Activated naive CD8-positive, alpha-beta T cell treated with anti-CD3 and anti-CD28 coated beads, Interleukin-2, amount 50 U/mL, for 24 hours (primary cell): Measurements from ENCODE around the gene CFC1B.
A peak's percentile ranks its signal among the peaks of the same experiment; 100 is the strongest.
"Not testable (repeated sequence)": the region's sequence is repeated elsewhere in the genome, so short reads cannot be mapped to it uniquely, and the experiment has no call there.

ENCODE experiments used
- ATAC-seq: fragments of 150-1000 bp; cut with Tn5 transposase; one replicate; pipeline ENCODE4 v1.10.0; 2021
- DNase-seq: peaks from one replicate; pipeline ENCODE4 v3.0.0; 2021
- H3K27ac Mint-ChIP-seq: one replicate; pipeline ENCODE4 v1.8.0; 2021; ENCODE audit warnings: mild to moderate bottlenecking, mixed read lengths
- H3K27me3 Mint-ChIP-seq: one replicate; pipeline ENCODE4 v1.8.0; 2021; ENCODE audit warnings: mixed read lengths
- H3K36me3 Mint-ChIP-seq: one replicate; pipeline ENCODE4 v1.8.0; 2021; ENCODE audit warnings: low read depth, mixed read lengths
- H3K4me1 Mint-ChIP-seq: one replicate; pipeline ENCODE4 v1.8.0; 2021; ENCODE audit warnings: mixed read lengths
- H3K4me3 Mint-ChIP-seq: one replicate; pipeline ENCODE4 v1.8.0; 2021; ENCODE audit warnings: mild to moderate bottlenecking, moderate library complexity, mixed read lengths
- H3K9me3 Mint-ChIP-seq: one replicate; pipeline ENCODE4 v1.8.0; 2021; ENCODE audit warnings: mixed read lengths

Gene CFC1B

DNA sequence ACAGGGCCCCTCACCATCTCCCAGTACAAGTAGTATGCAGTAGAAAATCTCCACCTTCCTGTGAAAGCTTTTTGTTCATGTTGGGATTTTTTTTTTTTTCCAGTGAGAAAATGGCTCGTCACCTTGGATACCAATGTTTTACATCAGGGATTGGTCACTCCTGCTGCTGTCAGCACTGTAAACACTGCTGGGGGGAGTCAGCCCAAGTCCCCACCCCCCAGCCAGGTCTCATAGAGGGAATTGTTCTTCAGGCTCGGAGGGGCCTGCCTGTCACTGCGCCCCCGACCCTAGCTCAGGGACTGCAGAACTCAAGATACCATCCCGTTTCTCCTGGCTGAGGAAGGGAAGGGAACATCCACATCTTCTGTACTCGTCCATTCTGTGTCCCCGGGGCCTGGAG is at the start of gene CFC1B:
Gene CFC1B (plus strand): TSS at position 231 of the 400 bp plus-strand sequence. CDS start 263 bp downstream, outside the sequence.
- H3K4me1 Mint-ChIP-seq, H3K27me3 Mint-ChIP-seq, H3K27ac Mint-ChIP-seq, H3K36me3 Mint-ChIP-seq, DNase-seq, ATAC-seq, H3K9me3 Mint-ChIP-seq, H3K4me3 Mint-ChIP-seq: not testable (repeated sequence)

DNA sequence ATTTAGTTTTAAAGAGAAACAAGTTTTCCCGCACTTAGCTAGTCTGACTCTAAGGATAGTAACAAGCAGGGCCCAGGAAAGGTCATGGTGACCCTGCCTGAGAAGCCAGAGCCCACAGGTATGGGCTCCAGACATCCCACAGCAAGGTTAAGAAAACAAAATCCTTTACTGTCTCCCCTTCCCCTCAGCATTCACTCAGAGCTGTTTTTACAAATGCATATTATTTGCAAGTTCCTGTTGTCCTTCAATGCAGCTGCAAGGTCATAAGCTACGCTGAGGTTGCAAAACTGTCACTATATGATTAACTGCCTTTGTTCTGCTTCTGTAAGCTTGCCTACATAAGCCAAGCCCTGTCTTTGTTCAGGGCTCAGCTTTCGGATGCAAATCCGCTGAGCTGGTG is 29.9 kb upstream of the CFC1B start:
- not testable (repeated sequence) for H3K27me3 Mint-ChIP-seq, ATAC-seq, H3K4me1 Mint-ChIP-seq, DNase-seq, H3K4me3 Mint-ChIP-seq, H3K27ac Mint-ChIP-seq, H3K36me3 Mint-ChIP-seq, H3K9me3 Mint-ChIP-seq

GRCh38 chr2:130509228-130509627 is 11.8 kb upstream of the CFC1B start, which contains the start of gene POTEI:
Gene POTEI (minus strand): TSS chr2:130509328. CDS start chr2:130509235, 93 bp downstream.
- ATAC-seq, H3K27me3 Mint-ChIP-seq, H3K9me3 Mint-ChIP-seq, H3K4me1 Mint-ChIP-seq, H3K27ac Mint-ChIP-seq, DNase-seq, H3K4me3 Mint-ChIP-seq, H3K36me3 Mint-ChIP-seq: not testable (repeated sequence)

GRCh38 chr2:130510807-130511746 is 9.9 kb upstream of the CFC1B start:
- not testable (repeated sequence) for H3K27ac Mint-ChIP-seq, H3K4me1 Mint-ChIP-seq, H3K9me3 Mint-ChIP-seq, DNase-seq, ATAC-seq, H3K4me3 Mint-ChIP-seq, H3K36me3 Mint-ChIP-seq, H3K27me3 Mint-ChIP-seq

DNA sequence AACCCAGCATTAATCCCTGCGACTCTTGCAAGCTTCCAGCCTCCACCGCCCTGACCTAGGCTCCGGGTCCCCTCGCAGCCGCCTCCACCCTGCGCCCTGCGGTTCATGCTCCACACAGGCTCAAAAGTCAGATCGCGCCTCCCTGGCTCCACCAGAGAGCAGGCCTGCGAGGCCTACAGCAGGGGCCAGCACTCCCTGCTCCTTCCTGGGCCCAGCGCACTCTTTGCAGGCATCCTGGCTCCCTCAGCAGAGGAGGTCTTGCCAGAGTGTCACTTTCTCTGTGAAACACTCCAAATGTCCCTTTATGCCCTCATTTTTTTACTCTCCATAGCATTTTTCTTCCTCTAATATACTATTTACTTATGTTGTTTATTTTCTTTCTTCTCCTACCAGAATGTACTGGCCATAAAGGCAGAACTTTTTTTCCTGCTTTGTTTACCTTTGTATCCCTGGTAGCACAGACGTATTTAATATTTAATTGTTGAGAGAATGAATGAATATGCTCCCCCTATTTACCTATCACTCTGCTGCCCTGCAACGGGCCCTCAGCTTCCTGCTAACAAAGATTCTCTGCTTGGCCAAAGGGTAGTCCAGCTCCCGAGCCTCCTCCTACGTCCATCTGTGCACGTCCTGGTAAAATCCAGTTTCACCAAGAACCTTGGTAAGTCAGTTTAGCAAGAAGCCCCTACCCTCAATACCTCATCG is 9.1 kb upstream of the CFC1B start:
- not testable (repeated sequence) for H3K27ac Mint-ChIP-seq, H3K9me3 Mint-ChIP-seq, H3K36me3 Mint-ChIP-seq, H3K4me1 Mint-ChIP-seq, H3K27me3 Mint-ChIP-seq, H3K4me3 Mint-ChIP-seq, ATAC-seq, DNase-seq

DNA sequence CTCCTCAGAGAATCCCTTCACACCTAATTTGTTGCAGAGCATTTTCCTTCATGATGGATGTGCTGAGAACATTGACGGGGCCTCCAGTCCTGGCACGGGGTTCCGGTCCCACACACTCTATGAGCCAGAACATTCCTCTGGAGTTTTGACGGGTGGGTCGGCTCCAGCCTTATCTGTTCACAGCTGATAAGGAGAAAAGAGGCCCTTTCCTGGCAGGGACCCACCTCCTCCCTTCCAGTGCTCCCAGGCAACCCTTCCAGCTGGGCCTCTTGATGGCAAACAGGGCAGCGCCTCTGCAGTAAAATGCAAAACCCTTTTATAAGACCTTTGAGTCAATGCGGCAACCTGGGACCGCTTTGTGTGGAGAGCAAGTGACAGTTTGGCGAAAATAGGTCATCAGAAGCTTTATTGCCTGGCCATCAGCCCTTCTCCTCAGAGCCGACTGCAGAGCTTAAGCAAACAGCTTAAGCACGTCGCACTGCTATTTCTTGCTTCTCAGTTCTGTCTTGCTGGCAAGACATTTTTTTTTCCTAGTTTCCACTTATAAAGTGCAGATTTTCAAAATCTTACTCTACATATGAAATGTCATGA is 2.4 kb upstream of the CFC1B start:
- H3K4me3 Mint-ChIP-seq, ATAC-seq, H3K27me3 Mint-ChIP-seq, H3K36me3 Mint-ChIP-seq, DNase-seq, H3K27ac Mint-ChIP-seq, H3K4me1 Mint-ChIP-seq, H3K9me3 Mint-ChIP-seq: not testable (repeated sequence)

DNA sequence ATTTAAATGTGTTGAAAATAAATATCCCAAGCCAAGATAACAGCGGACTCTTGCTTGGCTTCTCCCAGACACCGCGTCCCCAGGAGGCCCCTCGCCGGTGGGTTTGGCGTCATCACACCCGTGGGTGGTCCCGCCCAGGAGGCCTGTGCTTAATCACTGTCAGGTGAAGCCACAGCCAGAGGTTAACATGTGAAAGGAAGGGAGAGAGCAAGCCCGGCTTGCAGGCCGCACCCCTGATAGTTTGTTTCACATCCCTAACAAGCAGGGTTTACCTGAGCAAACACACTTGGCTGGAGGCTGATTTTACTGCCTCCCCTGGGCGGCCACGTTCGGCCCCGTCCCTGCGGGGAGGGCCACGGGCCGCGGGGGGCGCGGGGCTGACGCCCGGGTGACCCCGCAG is 1.4 kb downstream of the CFC1B start:
- not testable (repeated sequence) for H3K4me1 Mint-ChIP-seq, H3K4me3 Mint-ChIP-seq, H3K36me3 Mint-ChIP-seq, DNase-seq, H3K27me3 Mint-ChIP-seq, H3K9me3 Mint-ChIP-seq, H3K27ac Mint-ChIP-seq
- peak; percentile 20 for ATAC-seq

DNA sequence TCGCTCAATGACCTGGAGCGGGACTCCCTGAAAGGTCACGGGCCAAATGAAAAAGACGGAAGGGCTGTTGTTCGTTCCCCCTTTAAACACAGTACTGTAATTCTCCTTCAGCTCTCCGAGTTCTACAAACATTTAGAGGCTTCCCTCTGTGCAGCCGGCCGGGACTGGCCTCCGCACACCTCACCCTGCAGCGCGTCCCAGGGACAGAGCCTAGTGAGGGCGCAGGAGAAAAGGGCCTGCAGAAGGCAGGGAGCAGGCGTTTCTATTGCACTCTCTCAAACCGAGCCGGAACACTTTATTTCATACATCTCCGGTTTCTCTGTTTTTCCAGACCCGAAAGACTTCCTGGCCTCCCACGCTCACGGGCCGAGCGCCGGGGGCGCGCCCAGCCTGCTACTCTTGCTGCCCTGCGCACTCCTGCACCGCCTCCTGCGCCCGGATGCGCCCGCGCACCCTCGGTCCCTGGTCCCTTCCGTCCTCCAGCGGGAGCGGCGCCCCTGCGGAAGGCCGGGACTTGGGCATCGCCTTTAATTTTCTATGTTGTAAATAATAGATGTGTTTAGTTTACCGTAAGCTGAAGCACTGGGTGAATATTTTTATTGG is 6.4 kb downstream of the CFC1B start:
- H3K4me3 Mint-ChIP-seq, H3K27me3 Mint-ChIP-seq, H3K27ac Mint-ChIP-seq, H3K36me3 Mint-ChIP-seq, H3K4me1 Mint-ChIP-seq, DNase-seq, ATAC-seq, H3K9me3 Mint-ChIP-seq: not testable (repeated sequence)

DNA sequence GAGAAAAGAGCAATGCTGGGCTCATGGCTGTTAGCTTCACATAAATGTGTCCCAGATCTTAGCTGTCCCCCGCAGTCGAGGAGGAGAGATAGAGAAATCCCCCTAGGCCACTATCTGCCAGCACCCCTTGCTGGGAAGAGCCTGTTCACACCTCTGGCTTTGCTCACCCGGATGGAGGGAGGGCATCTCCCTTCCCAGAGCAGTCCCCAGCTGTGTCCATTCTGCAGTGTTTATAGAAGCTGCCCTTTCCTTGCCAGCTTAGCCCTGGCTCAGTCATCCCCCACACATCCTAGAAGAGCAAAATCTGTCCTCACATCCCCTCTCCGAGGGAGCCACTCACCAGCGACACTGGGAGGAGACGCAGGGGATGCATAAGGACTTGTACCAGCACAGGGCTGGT is 8.5 kb downstream of the CFC1B start:
- DNase-seq, H3K27me3 Mint-ChIP-seq, H3K4me1 Mint-ChIP-seq, H3K36me3 Mint-ChIP-seq, H3K9me3 Mint-ChIP-seq, H3K4me3 Mint-ChIP-seq, H3K27ac Mint-ChIP-seq, ATAC-seq: not testable (repeated sequence)

- not testable (repeated sequence) for H3K27me3 Mint-ChIP-seq, H3K27ac Mint-ChIP-seq, H3K4me1 Mint-ChIP-seq
Measured at GRCh38 chr2:130530212-130530611, 9.2 kb downstream of the CFC1B start.

GRCh38 chr2:130531225-130531624 is 10.2 kb downstream of the CFC1B start:
- not testable (repeated sequence) for H3K27ac Mint-ChIP-seq, H3K4me3 Mint-ChIP-seq, H3K9me3 Mint-ChIP-seq, H3K36me3 Mint-ChIP-seq, H3K4me1 Mint-ChIP-seq, H3K27me3 Mint-ChIP-seq, DNase-seq
- peak; percentile 98 for ATAC-seq

More at GRCh38 chr2:130530212-130530611, 9.2 kb downstream of the CFC1B start:
- ATAC-seq, H3K4me3 Mint-ChIP-seq, DNase-seq, H3K36me3 Mint-ChIP-seq, H3K9me3 Mint-ChIP-seq: not testable (repeated sequence)

DNA sequence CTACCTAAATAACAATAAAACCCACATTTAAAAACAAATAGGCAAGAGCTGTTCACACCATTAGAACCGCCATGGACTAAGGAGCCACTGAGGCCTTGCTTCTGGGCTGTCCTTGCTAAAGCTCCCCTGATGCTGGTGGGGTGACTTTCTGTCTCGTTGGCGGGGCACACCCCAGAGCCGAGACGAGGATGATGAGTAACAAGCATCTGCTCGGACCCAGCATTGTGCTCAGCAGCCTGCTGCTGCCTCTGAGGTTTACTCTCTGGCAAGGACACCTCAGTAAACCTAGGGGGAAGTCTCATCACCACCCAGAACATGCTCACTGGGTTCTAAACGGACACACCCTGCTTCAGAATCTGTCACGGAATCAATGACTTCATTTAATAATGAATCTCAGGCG is 10.7 kb downstream of the CFC1B start:
- DNase-seq, H3K4me3 Mint-ChIP-seq, H3K27me3 Mint-ChIP-seq, H3K27ac Mint-ChIP-seq, H3K4me1 Mint-ChIP-seq, H3K36me3 Mint-ChIP-seq, H3K9me3 Mint-ChIP-seq: not testable (repeated sequence)
- ATAC-seq: peak; percentile 31

DNA sequence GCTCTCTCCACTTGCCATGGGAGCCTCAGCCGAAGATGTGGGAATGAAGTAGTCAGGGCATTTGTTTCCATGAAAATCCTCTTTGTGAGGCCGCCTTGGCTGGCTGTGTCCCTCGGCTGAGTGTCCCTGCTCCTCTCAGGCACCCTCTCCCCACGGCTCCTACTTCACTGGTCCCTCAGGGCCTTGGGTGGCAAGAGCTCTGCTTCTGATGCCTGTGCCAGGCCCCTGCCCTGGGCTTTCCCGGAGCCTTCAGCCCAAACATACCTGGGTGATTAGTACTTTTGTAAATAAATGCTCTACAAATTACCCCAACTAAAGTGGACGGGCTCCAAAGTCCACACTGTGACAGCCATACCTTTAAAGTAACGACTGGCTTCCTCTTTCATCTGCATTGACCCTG is 15.6 kb downstream of the CFC1B start:
- not testable (repeated sequence) for H3K27ac Mint-ChIP-seq, H3K36me3 Mint-ChIP-seq, DNase-seq, ATAC-seq, H3K4me3 Mint-ChIP-seq, H3K4me1 Mint-ChIP-seq, H3K9me3 Mint-ChIP-seq, H3K27me3 Mint-ChIP-seq

- H3K4me3 Mint-ChIP-seq, H3K27me3 Mint-ChIP-seq, DNase-seq, H3K4me1 Mint-ChIP-seq, H3K9me3 Mint-ChIP-seq, H3K27ac Mint-ChIP-seq, H3K36me3 Mint-ChIP-seq, ATAC-seq: not testable (repeated sequence)
Measured at GRCh38 chr2:130538271-130538670, 17.2 kb downstream of the CFC1B start.
